Measurements from ENCODE around the gene HYAL3. TPM values are rescaled to one million over a fixed set of nuclear protein-coding genes. Genes with fewer than 3 reads are reported as not detected.

Gene HYAL3
- total and polyA plus RNA-seq, 7 donors: 0.60 to 8.3 (median 3.3) TPM

Other genes with a start within 250 kb of the HYAL3 start
- 100 to 1,000 TPM; 149 to 294 (median 176) TPM for gene RBM5, start 210.5 kb downstream of the HYAL3 start, total RNA-seq
- gene RBM5, start 210.5 kb downstream of the HYAL3 start, polyA plus RNA-seq: 10 to 100 TPM; 19.4 to 96.4 (median 33.6) TPM
- gene SEMA3F, start 144.1 kb downstream of the HYAL3 start, total RNA-seq: 10 to 100 TPM in 1 of 4 donors, 1 to 10 TPM in 3; 5.1 to 11.4 (median 8.0) TPM
- gene SEMA3F, start 144.1 kb downstream of the HYAL3 start, polyA plus RNA-seq: 10 to 100 TPM in 1 of 3 donors, 1 to 10 TPM in 1, under 1 TPM in 1; 0.60 to 12.3 (median 1.2) TPM
- not detected for gene GNAT1, start 107.8 kb downstream of the HYAL3 start, total RNA-seq
- gene GNAT1, start 107.8 kb downstream of the HYAL3 start, polyA plus RNA-seq: under 1 TPM in 1 of 3 donors, not detected in 2; 0.06 TPM
- under 1 TPM in 1 of 4 donors, not detected in 3; 0.28 TPM for gene SLC38A3, start 94.1 kb downstream of the HYAL3 start, total RNA-seq
- under 1 TPM in 1 of 3 donors, not detected in 2; 0.07 TPM for gene SLC38A3, start 94.1 kb downstream of the HYAL3 start, polyA plus RNA-seq
- gene GNAI2, start 63.2 kb downstream of the HYAL3 start, total RNA-seq: 100 to 1,000 TPM; 149 to 171 (median 163) TPM
- 100 to 1,000 TPM in 1 of 3 donors, 10 to 100 TPM in 2; 43.9 to 125 (median 64.3) TPM for gene GNAI2, start 63.2 kb downstream of the HYAL3 start, polyA plus RNA-seq
- 10 to 100 TPM in 3 of 4 donors, 1 to 10 TPM in 1; 7.9 to 54.6 (median 25.0) TPM for gene SEMA3B, start 30.3 kb downstream of the HYAL3 start, total RNA-seq
- gene SEMA3B, start 30.3 kb downstream of the HYAL3 start, polyA plus RNA-seq: 10 to 100 TPM; 12.0 to 39.2 (median 15.3) TPM
- gene LSMEM2, start 20.3 kb downstream of the HYAL3 start, total RNA-seq: not detected
- gene LSMEM2, start 20.3 kb downstream of the HYAL3 start, polyA plus RNA-seq: under 1 TPM in 2 of 3 donors, not detected in 1; 0.13 to 0.46 TPM
- 10 to 100 TPM; 46.7 to 59.1 (median 52.7) TPM for gene IFRD2, start 7.0 kb downstream of the HYAL3 start, total RNA-seq
- gene IFRD2, start 7.0 kb downstream of the HYAL3 start, polyA plus RNA-seq: 10 to 100 TPM; 24.5 to 73.1 (median 31.2) TPM
- 1 to 10 TPM; 3.6 to 9.4 (median 7.6) TPM for gene NAA80, start within 50 bp of the HYAL3 start, total RNA-seq
- gene NAA80, start within 50 bp of the HYAL3 start, polyA plus RNA-seq: 1 to 10 TPM; 3.5 to 9.5 (median 4.2) TPM
- gene HYAL1, start 4.2 kb upstream of the HYAL3 start, total RNA-seq: 1 to 10 TPM; 3.5 to 7.2 (median 4.2) TPM
- gene HYAL1, start 4.2 kb upstream of the HYAL3 start, polyA plus RNA-seq: 10 to 100 TPM in 1 of 3 donors, 1 to 10 TPM in 2; 2.4 to 15.1 (median 9.5) TPM
- 10 to 100 TPM; 41.6 to 62.6 (median 49.4) TPM for gene HYAL2, start 23.3 kb upstream of the HYAL3 start, total RNA-seq
- gene HYAL2, start 23.3 kb upstream of the HYAL3 start, polyA plus RNA-seq: 10 to 100 TPM in 2 of 3 donors, 1 to 10 TPM in 1; 8.6 to 45.8 (median 13.8) TPM
- 10 to 100 TPM; 23.2 to 54.7 (median 38.0) TPM for gene TUSC2, start 28.8 kb upstream of the HYAL3 start, total RNA-seq
- gene TUSC2, start 28.8 kb upstream of the HYAL3 start, polyA plus RNA-seq: 10 to 100 TPM; 28.7 to 37.1 (median 33.0) TPM
- 10 to 100 TPM; 27.4 to 29.8 (median 28.5) TPM for gene RASSF1, start 41.4 kb upstream of the HYAL3 start, total RNA-seq
- gene RASSF1, start 41.4 kb upstream of the HYAL3 start, polyA plus RNA-seq: 10 to 100 TPM; 16.4 to 41.7 (median 21.0) TPM
- gene ZMYND10, start 46.3 kb upstream of the HYAL3 start, total RNA-seq: 1 to 10 TPM in 1 of 4 donors, not detected in 3; 1.2 TPM
- under 1 TPM in 1 of 3 donors, not detected in 2; 0.77 TPM for gene ZMYND10, start 46.3 kb upstream of the HYAL3 start, polyA plus RNA-seq
- 10 to 100 TPM; 19.1 to 28.5 (median 19.2) TPM for gene NPRL2, start 51.4 kb upstream of the HYAL3 start, total RNA-seq
- gene NPRL2, start 51.4 kb upstream of the HYAL3 start, polyA plus RNA-seq: 10 to 100 TPM; 16.8 to 22.2 (median 18.7) TPM
- 10 to 100 TPM in 1 of 4 donors, 1 to 10 TPM in 3; 6.8 to 12.7 (median 8.2) TPM for gene CYB561D2, start 51.5 kb upstream of the HYAL3 start, total RNA-seq
- gene CYB561D2, start 51.5 kb upstream of the HYAL3 start, polyA plus RNA-seq: 10 to 100 TPM; 10.8 to 46.0 (median 14.8) TPM
- 10 to 100 TPM; 40.5 to 45.7 (median 44.3) TPM for gene TMEM115, start 60.1 kb upstream of the HYAL3 start, total RNA-seq
- gene TMEM115, start 60.1 kb upstream of the HYAL3 start, polyA plus RNA-seq: 10 to 100 TPM in 2 of 3 donors, 1 to 10 TPM in 1; 9.5 to 37.4 (median 11.4) TPM
- 1 to 10 TPM in 3 of 4 donors, under 1 TPM in 1; 0.49 to 1.7 (median 1.3) TPM for gene CACNA2D2, start 204.2 kb upstream of the HYAL3 start, total RNA-seq
- gene CACNA2D2, start 204.2 kb upstream of the HYAL3 start, polyA plus RNA-seq: 1 to 10 TPM in 1 of 3 donors, under 1 TPM in 1, not detected in 1; 0.60 to 1.2 TPM

Data from sigmoid colon (tissue), 7 donors.